Natural killer cell (primary cell): ENCODE results near the gene TMEM63B. TPM values are rescaled to one million over a fixed set of nuclear protein-coding genes. Genes with fewer than 3 reads are reported as not detected.

Experiments used
- ATAC-seq, 3 donors: fragments of 150-1000 bp in 2 of 3; fragments of 200-7000 bp in 1 of 3; cut with Tn5 transposase; 1 replicate in 1 of 3; 2 replicates in 2 of 3; pipeline ENCODE4 v1.10.0; 2021; ENCODE audit warnings: mild to moderate bottlenecking in 2 of 3, moderate library complexity in 2 of 3
- DNase-seq, 2 donors: peaks; one replicate each; pipeline versions ENCODE4 v3.0.0 to v3.0.0-alpha.2; 2013 to 2021; ENCODE audit warnings: mixed read lengths in 1 of 2
- H3K27ac ChIP-seq: one replicate; pipeline ENCODE4 v1.5.1; 2013; ENCODE audit warnings: mild to moderate bottlenecking, low read length
- H3K27me3 ChIP-seq: one replicate; pipeline ENCODE4 v1.6.1; 2013; ENCODE audit warnings: low read length; ENCODE audit not compliant: control insufficient read depth, insufficient read depth
- H3K36me3 ChIP-seq: one replicate; pipeline ENCODE4 v1.6.1; 2013; ENCODE audit warnings: low read length; ENCODE audit not compliant: control insufficient read depth, insufficient read depth
- H3K4me1 ChIP-seq: one replicate; pipeline ENCODE4 v1.6.1; 2013; ENCODE audit warnings: low read length; ENCODE audit not compliant: control insufficient read depth, insufficient read depth
- H3K4me3 ChIP-seq: one replicate; pipeline ENCODE4 v1.5.1; 2013; ENCODE audit warnings: low read length
- H3K9me3 ChIP-seq: one replicate; pipeline ENCODE4 v1.6.1; 2013; ENCODE audit warnings: low read length; ENCODE audit not compliant: control insufficient read depth, insufficient read depth
- H3K27ac Mint-ChIP-seq, 2 donors: one replicate each; pipeline ENCODE4 v1.8.0; 2022; ENCODE audit warnings: mild to moderate bottlenecking in 2 of 2, mixed read lengths in 2 of 2, moderate library complexity in 1 of 2
- H3K27me3 Mint-ChIP-seq, 2 donors: one replicate each; pipeline ENCODE4 v1.8.0; 2022; ENCODE audit warnings: low read depth in 2 of 2, mixed read lengths in 2 of 2
- H3K36me3 Mint-ChIP-seq: one replicate; pipeline ENCODE4 v1.8.0; 2022; ENCODE audit warnings: mixed read lengths
- H3K4me1 Mint-ChIP-seq, 2 donors: one replicate each; pipeline ENCODE4 v1.8.0; 2022; ENCODE audit warnings: mixed read lengths in 2 of 2
- H3K4me3 Mint-ChIP-seq: one replicate; pipeline ENCODE4 v1.8.0; 2022; ENCODE audit warnings: mild to moderate bottlenecking, moderate library complexity, mixed read lengths
- H3K9me3 Mint-ChIP-seq, 2 donors: one replicate each; pipeline ENCODE4 v1.8.0; 2022; ENCODE audit warnings: mixed read lengths in 2 of 2
- WGBS: methylation state at CpG from one replicate; pipeline ENCODE4 v1.1.7; 2013; ENCODE audit warnings: missing lambda C conversion rate; ENCODE audit not compliant: insufficient coverage; 5-methylcytosine and 5-hydroxymethylcytosine counted together
- intact Hi-C: fragments of 100-400 bp; cut with micrococcal nuclease; formaldehyde crosslinking; loops from one replicate; pipeline ENCODE4 v1.14.2; 2022
- total RNA-seq, 4 donors: library from RNA; stranded (reverse); fragments of 120-200 nt in 1 of 4; gene quantifications; one replicate each; pipeline versions ENCODE4 v1.2.3 to v1.2.4, GENCODE V29; 2013 to 2022
- TF ChIP-seq, protein P1 (sequence below): fragments of 200-600 bp; IDR thresholded peaks from one replicate; pipeline ENCODE4 v1.8.0; 2022; ENCODE audit warnings: antibody characterized with exemption

The TMEM63B gene
- total RNA-seq, 3 donors from 2014 or later (not counting 1 experiment from before 2014, with no cell fraction given) = 24.7 to 30.8 (median 28.1) TPM

DNA sequence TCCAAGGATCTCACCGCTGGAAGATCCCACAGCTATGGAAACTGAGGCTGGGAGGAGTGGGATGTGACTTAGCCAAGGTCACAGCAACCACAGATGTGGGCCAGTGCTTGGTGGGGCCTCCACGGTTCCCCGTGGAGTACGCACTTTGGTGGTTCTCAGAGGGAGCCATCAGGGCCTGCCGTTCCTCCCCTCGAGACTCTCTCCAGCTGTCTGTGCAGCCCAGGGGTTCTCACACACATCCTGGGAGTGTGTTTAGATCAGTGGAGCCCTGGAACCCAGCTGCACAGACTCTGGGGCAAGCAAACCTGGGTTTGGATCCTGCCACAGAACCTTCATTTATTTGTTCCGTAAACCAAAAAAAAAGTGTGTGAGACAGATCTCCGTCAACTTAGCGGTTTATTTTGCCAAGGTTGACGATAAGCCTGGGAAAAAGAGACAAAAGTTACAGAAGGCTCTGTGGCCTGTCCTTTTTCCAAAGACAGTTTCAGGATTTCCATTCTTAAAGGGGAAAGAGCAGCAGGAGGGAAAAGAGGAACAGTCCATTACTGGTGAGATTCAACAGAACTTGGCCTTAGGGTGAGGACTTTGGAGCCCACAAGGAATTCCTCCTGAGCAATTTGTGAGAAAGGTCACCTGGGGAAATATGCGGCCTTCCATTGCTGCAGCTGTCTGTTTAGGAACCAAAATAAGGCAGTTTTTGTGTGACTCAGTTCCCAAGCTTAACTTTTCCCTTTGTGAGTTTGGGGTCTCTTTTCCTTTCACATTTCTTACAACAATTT, 75.8 kb downstream of the TMEM63B start:
- no peaks in the 10 kb centered on the region for H3K36me3 Mint-ChIP-seq
- TF ChIP-seq, protein P1, sequence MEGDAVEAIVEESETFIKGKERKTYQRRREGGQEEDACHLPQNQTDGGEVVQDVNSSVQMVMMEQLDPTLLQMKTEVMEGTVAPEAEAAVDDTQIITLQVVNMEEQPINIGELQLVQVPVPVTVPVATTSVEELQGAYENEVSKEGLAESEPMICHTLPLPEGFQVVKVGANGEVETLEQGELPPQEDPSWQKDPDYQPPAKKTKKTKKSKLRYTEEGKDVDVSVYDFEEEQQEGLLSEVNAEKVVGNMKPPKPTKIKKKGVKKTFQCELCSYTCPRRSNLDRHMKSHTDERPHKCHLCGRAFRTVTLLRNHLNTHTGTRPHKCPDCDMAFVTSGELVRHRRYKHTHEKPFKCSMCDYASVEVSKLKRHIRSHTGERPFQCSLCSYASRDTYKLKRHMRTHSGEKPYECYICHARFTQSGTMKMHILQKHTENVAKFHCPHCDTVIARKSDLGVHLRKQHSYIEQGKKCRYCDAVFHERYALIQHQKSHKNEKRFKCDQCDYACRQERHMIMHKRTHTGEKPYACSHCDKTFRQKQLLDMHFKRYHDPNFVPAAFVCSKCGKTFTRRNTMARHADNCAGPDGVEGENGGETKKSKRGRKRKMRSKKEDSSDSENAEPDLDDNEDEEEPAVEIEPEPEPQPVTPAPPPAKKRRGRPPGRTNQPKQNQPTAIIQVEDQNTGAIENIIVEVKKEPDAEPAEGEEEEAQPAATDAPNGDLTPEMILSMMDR = no peak
- intact Hi-C loops = no loop called here
- H3K4me1 Mint-ChIP-seq = no peaks in the 10 kb centered on the region
- H3K9me3 Mint-ChIP-seq = no peaks in the 10 kb centered on the region
- H3K9me3 ChIP-seq = no peaks in the 10 kb centered on the region
- no peaks in the 10 kb centered on the region for H3K36me3 ChIP-seq
- WGBS = 94% methylated on average over 11 of the region's 11 CpGs
- DNase-seq (no peak), ATAC-seq (no peak)
- H3K27ac ChIP-seq = no peak overlapping the region
- H3K27ac Mint-ChIP-seq = no peak overlapping the region
- no peaks in the 10 kb centered on the region for H3K27me3 ChIP-seq
- peaks cover 2 to 3% of the 10 kb centered on the region in 2 donors for H3K27me3 Mint-ChIP-seq
- H3K4me3 Mint-ChIP-seq = no peak overlapping the region
- H3K4me1 ChIP-seq = no peaks in the 10 kb centered on the region
- H3K4me3 ChIP-seq = no peak overlapping the region

DNA sequence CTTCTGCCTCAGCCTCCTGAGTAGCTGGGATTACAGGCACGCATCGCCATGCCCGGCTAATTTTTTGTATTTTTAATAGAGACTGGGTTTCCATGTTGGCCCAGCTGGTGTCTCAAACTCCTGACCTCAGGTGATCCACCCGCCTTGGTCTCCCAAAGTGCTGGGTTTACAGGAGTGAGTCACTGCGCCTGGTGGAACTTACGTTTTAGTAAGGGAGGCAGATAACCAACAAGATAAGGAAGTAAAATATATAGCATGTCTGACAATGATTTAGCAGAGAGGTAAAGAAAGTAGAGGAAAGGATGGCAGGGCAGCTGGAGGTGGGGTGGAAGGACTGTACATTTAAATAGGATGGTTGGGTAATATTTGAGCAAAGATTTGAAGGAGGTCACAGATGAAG, 76.6 kb downstream of the TMEM63B start:
- Histone ChIP-seq H3K4me3 (no peak overlapping the region), H3K9me3 (no peaks in the 10 kb centered on the region), H3K4me1 (no peaks in the 10 kb centered on the region), H3K27me3 (no peaks in the 10 kb centered on the region), H3K27ac (no peak overlapping the region), H3K36me3 (no peaks in the 10 kb centered on the region)
- H3K4me3 Mint-ChIP-seq = no peak overlapping the region
- no peaks in the 10 kb centered on the region for H3K9me3 Mint-ChIP-seq
- WGBS = 89% methylated on average over 6 of the region's 6 CpGs
- intact Hi-C loops = no loop called here
- no peaks in the 10 kb centered on the region for H3K4me1 Mint-ChIP-seq
- TF ChIP-seq, protein P1 = no peak
- DNase-seq (no peak), ATAC-seq (no peak)
- no peak overlapping the region for H3K27ac Mint-ChIP-seq
- peaks cover 7 to 10% of the 10 kb centered on the region in 2 donors for H3K27me3 Mint-ChIP-seq
- no peaks in the 10 kb centered on the region for H3K36me3 Mint-ChIP-seq

Other genes with a start within 250 kb of the TMEM63B start
- 10 to 100 TPM; 14.9 to 16.2 (median 16.0) TPM for gene MRPL14, start 102 bp upstream of the TMEM63B start, total RNA-seq
- gene CAPN11, start 31.3 kb downstream of the TMEM63B start, total RNA-seq = not detected
- gene MYMX, start 89.4 kb downstream of the TMEM63B start, total RNA-seq = not detected
- 1 to 10 TPM; 2.2 to 5.5 (median 5.2) TPM for gene SLC29A1, start 96.0 kb downstream of the TMEM63B start, total RNA-seq
- gene HSP90AB1, start 119.5 kb downstream of the TMEM63B start, total RNA-seq = 100 to 1,000 TPM; 256 to 372 (median 308) TPM
- 10 to 100 TPM; 20.9 to 27.7 (median 26.8) TPM for gene SLC35B2, start 130.0 kb downstream of the TMEM63B start, total RNA-seq
- 10 to 100 TPM; 44.9 to 61.5 (median 56.4) TPM for gene NFKBIE, start 138.0 kb downstream of the TMEM63B start, total RNA-seq
- gene TMEM151B, start 142.9 kb downstream of the TMEM63B start, total RNA-seq = not detected
- 10 to 100 TPM; 14.1 to 17.2 (median 14.2) TPM for gene AARS2, start 185.8 kb downstream of the TMEM63B start, total RNA-seq
- gene SPATS1, start 215.1 kb downstream of the TMEM63B start, total RNA-seq = not detected